NCI-H1048 (cell line): Measurements from ENCODE around the gene SLC6A11.

Experiments used
- DNase-seq: peaks from one replicate; lab custom pipeline; 2025; lab: John Stamatoyannopoulos, UW

The SLC6A11 gene

GRCh38 chr3:10981031-10981430, 165.0 kb downstream of the SLC6A11 start:
- DNase-seq = no peak

GRCh38 chr3:10981961-10982360, 165.9 kb downstream of the SLC6A11 start:
- no peak for DNase-seq

- DNase-seq = no peak
Observed at GRCh38 chr3:10982782-10983181, 166.8 kb downstream of the SLC6A11 start.

- no peak for DNase-seq
Observed at GRCh38 chr3:10983219-10983916, 167.3 kb downstream of the SLC6A11 start.

- DNase-seq = no peak
Observed at GRCh38 chr3:10984371-10984896, 168.4 kb downstream of the SLC6A11 start.

- no peak for DNase-seq
Observed at GRCh38 chr3:10985181-10985580, 169.2 kb downstream of the SLC6A11 start.

- DNase-seq = no peak
Observed at GRCh38 chr3:10986592-10986991, 170.6 kb downstream of the SLC6A11 start.

GRCh38 chr3:10988001-10988665, 172.1 kb downstream of the SLC6A11 start:
- no peak for DNase-seq

GRCh38 chr3:10988991-10989484, 173.0 kb downstream of the SLC6A11 start:
- no peak for DNase-seq
